GF-D8 (cell line): ENCODE data around the gene GABRG3.

Source experiments
- DNase-seq: peaks from one replicate; lab custom pipeline; 2025; lab: John Stamatoyannopoulos, UW

GABRG3 gene

DNA sequence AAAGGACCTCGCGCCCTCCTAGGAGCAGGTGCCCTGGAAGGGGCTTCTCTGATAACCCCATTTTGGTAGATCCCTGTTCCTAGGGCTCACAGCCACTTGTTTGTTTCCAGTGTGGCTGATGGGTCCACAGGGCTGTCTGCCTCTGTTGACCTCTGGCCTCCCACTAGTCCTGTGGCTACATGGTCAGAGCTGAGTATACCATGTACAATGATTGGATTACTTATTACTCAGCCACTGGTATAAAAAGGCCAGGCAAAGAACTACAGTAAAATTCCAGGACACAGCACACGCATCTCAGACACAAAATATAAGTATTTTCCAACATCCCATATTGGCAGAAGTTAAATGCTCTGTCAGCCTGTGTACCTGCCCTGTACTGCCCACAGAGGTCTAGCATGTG, 277.3 kb downstream of the GABRG3 start:
- DNase-seq: no peak

- DNase-seq: no peak
Observed at GRCh38 chr15:27249046-27249759, 278.2 kb downstream of the GABRG3 start.

- no peak for DNase-seq
Observed at GRCh38 chr15:27249760-27250109, 278.8 kb downstream of the GABRG3 start.

DNA sequence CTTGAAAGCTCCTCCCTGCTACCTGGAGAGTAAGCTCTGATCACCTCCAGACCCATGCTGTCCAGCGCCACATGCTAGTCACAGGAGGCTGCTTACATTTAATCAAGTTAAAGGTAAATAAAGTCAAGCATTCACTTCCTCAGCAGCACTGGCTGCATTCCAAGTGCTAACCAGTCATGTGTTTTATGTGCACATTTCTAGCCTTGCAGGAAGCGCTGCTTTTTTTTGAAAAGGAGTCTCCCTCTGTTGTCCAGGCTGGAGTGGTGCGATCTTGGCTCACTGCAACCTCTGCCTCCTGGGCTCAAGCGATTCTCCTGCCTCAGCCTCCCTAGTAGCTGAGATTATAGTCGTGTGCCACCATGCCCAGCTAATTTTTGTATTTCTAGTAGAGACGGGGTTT, 279.2 kb downstream of the GABRG3 start:
- DNase-seq: no peak

DNA sequence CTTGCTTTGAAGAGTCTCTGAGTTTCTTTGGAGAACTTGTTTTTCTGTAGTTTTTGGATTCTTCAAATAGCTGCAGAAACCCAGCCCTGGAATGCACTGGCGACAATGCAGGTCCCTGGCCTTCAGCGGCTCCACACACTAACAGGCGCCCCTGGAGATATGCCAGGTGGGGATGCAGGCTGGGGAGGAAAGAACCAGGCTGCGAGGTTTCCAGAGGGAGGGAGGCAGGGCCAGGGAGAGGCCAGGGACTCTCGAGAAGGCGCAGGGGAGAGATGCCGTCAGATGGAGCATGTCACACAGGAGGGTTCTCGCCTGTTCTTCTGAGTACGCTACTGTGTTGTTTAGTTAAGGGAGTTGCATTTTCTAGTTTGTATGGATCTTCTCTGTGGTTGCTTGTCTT, 283.1 kb downstream of the GABRG3 start:
- no peak for DNase-seq

DNA sequence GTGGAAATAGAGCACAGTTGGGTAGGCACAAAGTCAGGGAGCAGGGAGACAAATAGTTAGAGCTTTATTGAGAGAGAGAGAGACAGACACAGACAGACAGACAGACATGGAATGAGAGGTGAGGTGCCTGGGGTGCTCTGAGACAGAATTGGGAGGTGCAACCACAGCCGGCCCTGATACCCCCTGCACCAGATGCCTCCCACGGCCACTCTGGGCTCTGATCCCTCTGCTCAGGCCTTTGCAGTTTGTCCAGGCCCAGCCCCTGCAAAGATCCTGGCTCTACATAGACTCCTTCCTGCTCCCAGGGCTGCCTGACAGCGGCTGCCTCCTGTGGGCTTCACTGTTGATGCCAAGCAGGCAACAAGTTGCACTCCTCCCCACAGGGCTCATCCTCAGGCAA, 283.8 kb downstream of the GABRG3 start:
- DNase-seq: no peak

DNA sequence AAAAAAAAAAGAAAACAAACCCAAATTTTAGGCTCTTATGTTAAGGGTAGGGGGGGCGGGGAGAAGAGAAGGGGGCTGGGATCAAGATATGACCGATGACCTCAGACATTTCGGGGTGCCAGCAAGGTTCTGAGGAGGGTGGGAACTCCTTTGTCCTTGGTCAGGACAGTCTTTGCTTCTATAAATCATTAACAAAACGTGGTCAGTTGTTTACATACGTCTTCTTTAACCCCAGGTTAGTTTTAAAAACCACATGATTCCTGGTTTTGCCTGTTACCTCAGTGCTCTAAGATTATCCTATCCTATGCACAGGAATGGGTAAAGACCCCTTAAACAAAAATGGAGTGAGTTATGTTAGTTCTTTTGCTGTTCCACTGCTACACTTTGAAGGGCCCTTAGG, 285.5 kb downstream of the GABRG3 start:
- no peak for DNase-seq

GRCh38 chr15:27258287-27258686, 287.3 kb downstream of the GABRG3 start:
- DNase-seq: no peak

DNA sequence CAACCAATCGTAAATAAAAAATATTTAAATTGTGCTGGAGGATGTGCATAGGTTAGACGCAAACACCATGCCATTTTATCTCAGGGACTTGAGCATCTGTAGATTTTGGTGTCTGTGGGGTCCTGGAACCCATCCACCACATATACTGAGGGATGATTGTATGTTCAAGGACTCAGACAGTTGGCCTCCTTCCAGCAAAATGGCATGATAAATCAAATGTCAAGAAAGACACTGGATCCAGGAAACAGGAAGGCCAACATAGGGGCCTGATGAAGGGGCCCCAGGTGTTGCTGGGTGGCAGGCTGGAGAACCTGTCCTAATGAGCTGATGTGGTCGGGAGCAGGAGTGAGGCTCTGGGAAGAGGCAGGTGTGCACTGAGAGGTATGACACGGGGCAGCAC, 289.5 kb downstream of the GABRG3 start:
- no peak for DNase-seq

DNA sequence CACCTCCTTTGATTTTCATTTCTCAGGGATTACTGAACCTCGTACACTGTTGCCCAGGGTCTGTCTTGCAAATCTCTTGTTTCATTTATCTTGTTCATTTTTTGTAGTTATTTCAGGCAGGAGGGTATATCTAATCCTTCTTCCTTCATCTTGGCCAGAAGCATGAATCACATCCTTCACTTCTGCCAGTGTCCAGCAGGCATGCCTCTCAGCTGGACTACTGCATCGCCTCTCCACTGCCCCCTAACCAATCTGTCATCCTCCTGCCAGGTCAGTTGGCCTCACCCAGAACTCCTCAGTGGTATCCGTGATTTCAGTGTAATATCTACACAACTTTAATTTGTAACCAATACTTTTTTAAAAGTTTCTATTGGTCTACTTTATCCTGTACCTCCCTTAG, 297.9 kb downstream of the GABRG3 start:
- no peak for DNase-seq

- DNase-seq: no peak
Observed at GRCh38 chr15:27271258-27271657, 300.3 kb downstream of the GABRG3 start.

- no peak for DNase-seq
Observed at GRCh38 chr15:27272427-27272826, 301.4 kb downstream of the GABRG3 start.

DNA sequence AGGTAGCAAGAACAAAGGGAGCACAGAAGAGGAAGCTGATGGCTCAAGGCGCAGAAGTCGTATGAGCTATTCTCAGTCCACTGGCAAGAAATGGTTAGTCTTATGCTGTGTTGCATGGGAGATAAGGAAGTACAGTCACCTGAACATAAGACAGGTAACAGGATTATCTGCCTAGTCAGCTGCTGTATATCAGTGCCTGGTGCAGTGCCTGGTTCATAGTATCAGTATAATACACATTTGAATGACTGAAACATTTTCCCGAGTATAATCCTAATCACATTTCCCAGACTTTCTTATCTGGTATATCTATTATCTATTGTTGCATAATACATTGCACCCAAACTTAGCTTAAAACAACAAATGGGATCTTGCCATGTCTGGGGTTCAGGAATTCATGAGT, 302.5 kb downstream of the GABRG3 start:
- DNase-seq: no peak

DNA sequence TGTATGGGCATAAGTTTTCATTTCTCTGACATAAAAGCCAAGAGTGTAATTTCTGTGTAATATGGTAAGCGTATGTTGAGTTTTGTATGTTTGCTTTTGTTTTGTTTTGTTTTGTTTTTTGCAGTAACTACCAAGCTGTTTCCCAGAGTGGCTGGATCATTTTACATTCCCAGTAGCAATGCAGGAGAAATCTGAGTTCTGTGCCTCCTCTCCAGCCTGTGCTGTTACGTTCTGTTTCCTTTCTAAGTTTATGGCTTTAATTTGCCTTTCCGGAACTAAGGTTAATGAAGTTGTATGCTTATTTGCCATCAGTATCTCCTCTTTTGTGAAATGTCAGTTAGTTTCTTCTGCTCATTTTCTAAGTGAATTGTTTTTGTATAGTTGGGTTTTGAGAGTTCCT, 307.8 kb downstream of the GABRG3 start:
- DNase-seq: no peak

DNA sequence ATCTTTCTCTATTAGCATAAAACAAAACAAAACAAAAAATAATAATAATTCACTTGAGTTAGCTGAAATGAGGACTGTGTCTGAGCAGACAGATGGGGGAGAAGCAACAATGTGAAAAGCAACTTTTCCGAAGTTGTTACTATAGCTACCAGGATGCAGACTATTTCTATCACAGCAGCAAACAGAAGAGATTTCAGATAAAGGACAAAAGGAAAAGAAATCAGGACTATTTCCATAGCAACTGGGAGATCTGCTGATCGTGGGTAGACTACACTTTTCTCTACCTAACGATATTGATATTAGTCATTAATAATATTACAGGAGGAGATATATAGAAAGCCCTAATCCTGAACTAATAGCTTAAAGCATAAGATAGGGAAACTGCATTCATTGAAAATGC, 321.7 kb downstream of the GABRG3 start:
- DNase-seq: no peak

- no peak for DNase-seq
Observed at GRCh38 chr15:27293607-27294006, 322.6 kb downstream of the GABRG3 start.

DNA sequence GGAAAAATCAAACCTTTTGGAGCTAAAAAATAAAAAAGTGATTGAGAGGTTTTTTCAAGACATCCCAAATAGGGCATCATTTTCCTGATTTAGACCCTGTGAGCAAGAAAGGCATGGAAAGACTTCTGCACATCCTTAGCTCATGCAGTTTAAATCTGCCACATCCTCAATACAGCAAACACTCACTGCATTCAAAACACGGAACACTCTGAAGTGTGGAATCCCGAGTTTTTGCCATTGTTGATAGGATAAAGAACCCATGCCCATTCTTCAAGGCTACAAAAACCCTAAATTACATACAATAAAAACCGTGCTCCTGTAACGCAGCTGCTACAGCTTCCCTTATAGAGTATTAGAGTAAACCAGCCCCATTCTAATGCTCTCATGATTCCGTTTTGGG, 346.8 kb downstream of the GABRG3 start:
- DNase-seq: no peak

GRCh38 chr15:27323801-27324200, 352.8 kb downstream of the GABRG3 start:
- no peak for DNase-seq

GRCh38 chr15:27324886-27325615, 354.1 kb downstream of the GABRG3 start:
- DNase-seq: no peak

DNA sequence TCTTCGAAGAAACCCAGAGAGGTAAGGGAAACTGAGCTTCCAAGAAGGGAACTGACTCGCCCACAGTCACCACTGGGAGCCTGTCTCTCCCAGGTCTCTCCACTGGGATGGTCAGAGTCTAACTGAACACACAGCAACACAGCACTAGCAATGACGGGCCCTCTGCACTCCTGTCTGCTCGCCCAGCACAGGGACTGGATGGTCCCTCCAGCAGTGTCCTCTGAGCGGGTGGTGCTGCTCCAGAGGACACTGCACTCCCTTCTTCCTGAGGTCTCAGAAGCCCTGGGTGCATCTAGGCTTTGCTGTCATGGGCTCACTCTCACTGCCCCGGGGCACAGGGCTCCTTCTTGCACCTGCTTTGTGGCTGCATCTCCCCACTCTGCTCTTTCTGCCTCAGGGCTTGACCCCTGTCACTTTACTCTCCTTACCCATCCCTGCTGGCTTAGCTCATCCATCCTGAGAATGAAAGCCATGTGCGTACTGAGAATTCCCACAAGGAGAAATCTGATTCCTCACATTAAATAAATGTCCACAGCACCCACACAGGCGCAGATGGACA, 356.6 kb downstream of the GABRG3 start:
- no peak for DNase-seq

- DNase-seq: no peak
Observed at GRCh38 chr15:27328186-27328585, 357.2 kb downstream of the GABRG3 start.

GRCh38 chr15:27328608-27329007, 357.6 kb downstream of the GABRG3 start:
- DNase-seq: no peak

DNA sequence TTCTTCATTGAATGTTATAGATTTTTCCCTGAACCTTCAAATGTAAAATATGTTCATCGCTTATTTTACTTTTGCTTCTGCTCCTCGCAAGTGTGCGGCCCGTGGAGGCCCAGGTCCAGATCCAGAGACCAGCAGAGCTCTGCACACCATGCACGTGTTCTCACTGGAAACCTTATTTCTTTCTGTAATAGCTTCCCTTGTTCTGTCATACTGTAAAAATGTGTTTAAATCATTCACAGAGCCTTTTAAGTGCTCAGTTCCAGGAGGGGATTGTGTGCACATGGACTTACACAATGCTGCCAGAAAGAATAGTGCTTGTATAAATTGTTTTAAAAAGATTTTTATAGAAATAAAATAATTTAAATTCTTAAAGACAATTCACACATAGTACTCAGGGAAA, 359.3 kb downstream of the GABRG3 start:
- DNase-seq: no peak

- no peak for DNase-seq
Observed at GRCh38 chr15:27336676-27337075, 365.7 kb downstream of the GABRG3 start.
